ENCODE data around the gene HPSE.
"Not testable (repeated sequence)": the region's sequence is repeated elsewhere in the genome, so short reads cannot be mapped to it uniquely, and the experiment has no call there.

The HPSE gene

GRCh38 chr4:83282049-83282535, 52.6 kb downstream of the HPSE start:
- DNase-seq (ENCODE audit: low read depth, low spot score) = no peak
- TF ChIP-seq ZNF274 (IDR thresholded peaks at IDR 0.05; ENCODE audit: low read depth, low read length) (no peak), SUZ12 (IDR thresholded peaks at IDR 0.05; ENCODE audit: extremely low read depth, insufficient read depth, insufficient read length) (no peak), YY1 (IDR thresholded peaks at IDR 0.05; ENCODE audit: insufficient read depth, insufficient read length) (no peak)
- Histone ChIP-seq H3K36me3 (ENCODE audit: insufficient read depth, insufficient read length, low read length) (peaks cover 7% of the 10 kb centered on the region), H3K4me1 (ENCODE audit: insufficient read depth, insufficient read length) (no peaks in the 10 kb centered on the region), H3K4me3 (ENCODE audit: insufficient read length, low read depth) (no peak overlapping the region), H3K9ac (ENCODE audit: insufficient read length, low read depth) (no peak overlapping the region), H3K27me3 (ENCODE audit: insufficient read depth, insufficient read length) (no peaks in the 10 kb centered on the region), H3K9me3 (ENCODE audit: insufficient read depth, low read length) (no peaks in the 10 kb centered on the region)

- no peak for TF ChIP-seq SUZ12 (IDR thresholded peaks at IDR 0.05; ENCODE audit: extremely low read depth, insufficient read depth, insufficient read length)
- TF ChIP-seq YY1 (IDR thresholded peaks at IDR 0.05; ENCODE audit: insufficient read depth, insufficient read length) = no peak
- TF ChIP-seq ZNF274 (IDR thresholded peaks at IDR 0.05; ENCODE audit: low read depth, low read length) = no peak
- no peaks in the 10 kb centered on the region for H3K4me1 ChIP-seq (ENCODE audit: insufficient read depth, insufficient read length)
- peaks cover 8% of the 10 kb centered on the region for H3K36me3 ChIP-seq (ENCODE audit: insufficient read depth, insufficient read length, low read length)
- H3K27me3 ChIP-seq (ENCODE audit: insufficient read depth, insufficient read length) = no peaks in the 10 kb centered on the region
- no peaks in the 10 kb centered on the region for H3K9me3 ChIP-seq (ENCODE audit: insufficient read depth, low read length)
- H3K4me3 ChIP-seq (ENCODE audit: insufficient read length, low read depth) = no peak overlapping the region
- no peak overlapping the region for H3K9ac ChIP-seq (ENCODE audit: insufficient read length, low read depth)
- no peak for DNase-seq (ENCODE audit: low read depth, low spot score)
Measured at GRCh38 chr4:83281307-83281706, 53.3 kb downstream of the HPSE start.

- H3K9me3 ChIP-seq (ENCODE audit: insufficient read depth, low read length) = no peaks in the 10 kb centered on the region
- H3K9ac ChIP-seq (ENCODE audit: insufficient read length, low read depth) = no peak overlapping the region
- no peak for TF ChIP-seq SUZ12 (IDR thresholded peaks at IDR 0.05; ENCODE audit: extremely low read depth, insufficient read depth, insufficient read length)
- no peak for TF ChIP-seq YY1 (IDR thresholded peaks at IDR 0.05; ENCODE audit: insufficient read depth, insufficient read length)
- TF ChIP-seq ZNF274 (IDR thresholded peaks at IDR 0.05; ENCODE audit: low read depth, low read length) = no peak
- peaks cover 25% of the 10 kb centered on the region for H3K36me3 ChIP-seq (ENCODE audit: insufficient read depth, insufficient read length, low read length)
- no peak overlapping the region for H3K4me3 ChIP-seq (ENCODE audit: insufficient read length, low read depth)
- H3K27me3 ChIP-seq (ENCODE audit: insufficient read depth, insufficient read length) = no peaks in the 10 kb centered on the region
- no peaks in the 10 kb centered on the region for H3K4me1 ChIP-seq (ENCODE audit: insufficient read depth, insufficient read length)
- DNase-seq (ENCODE audit: low read depth, low spot score) = no peak
Measured at GRCh38 chr4:83276299-83277040, 58.2 kb downstream of the HPSE start.

DNA sequence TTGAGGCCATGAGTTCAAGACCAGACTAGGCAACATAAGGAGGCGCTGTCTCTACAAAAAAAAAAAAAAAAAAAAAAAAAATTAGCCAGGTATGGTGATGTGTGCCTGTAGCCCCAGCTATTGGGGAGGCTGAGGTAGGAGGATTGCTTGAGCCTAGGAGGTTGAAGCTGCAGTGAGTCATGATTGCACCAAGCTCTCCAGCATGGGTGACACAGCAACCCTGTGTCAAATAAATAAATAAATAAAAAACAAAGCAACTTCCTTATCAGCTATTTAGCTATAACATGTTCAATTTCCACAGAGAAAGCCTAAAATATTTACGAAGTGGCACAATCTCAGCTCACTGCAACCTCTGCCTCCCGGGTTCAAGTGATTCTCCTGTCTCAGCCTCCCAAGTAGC, 60.7 kb downstream of the HPSE start:
- H3K9me3 ChIP-seq (ENCODE audit: insufficient read depth, low read length); DNase-seq (ENCODE audit: low read depth, low spot score); H3K4me3 ChIP-seq (ENCODE audit: insufficient read length, low read depth); H3K27me3 ChIP-seq (ENCODE audit: insufficient read depth, insufficient read length); H3K4me1 ChIP-seq (ENCODE audit: insufficient read depth, insufficient read length); H3K9ac ChIP-seq (ENCODE audit: insufficient read length, low read depth): not testable (repeated sequence)
- peaks cover 35% of the 10 kb centered on the region for H3K36me3 ChIP-seq (ENCODE audit: insufficient read depth, insufficient read length, low read length)

DNA sequence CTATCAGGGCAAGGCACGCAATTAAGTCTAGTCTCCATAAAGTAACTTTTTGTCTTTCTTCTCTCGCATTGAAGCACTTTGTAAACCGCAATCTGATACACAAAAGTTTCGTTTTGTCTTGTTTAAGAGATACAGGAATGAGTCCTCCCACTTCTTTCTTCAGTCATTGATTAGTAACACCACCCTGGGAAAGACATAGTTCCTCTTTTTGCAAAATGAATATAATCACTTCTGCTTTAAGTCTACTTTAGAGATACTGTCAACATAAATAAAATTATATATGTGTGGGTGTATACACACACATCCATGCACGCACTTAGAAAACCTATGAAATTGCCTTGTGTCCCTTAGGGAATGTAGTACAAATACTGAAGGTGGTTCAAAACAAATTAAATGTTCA, 61.7 kb downstream of the HPSE start:
- TF ChIP-seq ZNF274 (IDR thresholded peaks at IDR 0.05; ENCODE audit: low read depth, low read length) = no peak
- no peak for TF ChIP-seq SUZ12 (IDR thresholded peaks at IDR 0.05; ENCODE audit: extremely low read depth, insufficient read depth, insufficient read length)
- TF ChIP-seq YY1 (IDR thresholded peaks at IDR 0.05; ENCODE audit: insufficient read depth, insufficient read length) = no peak
- H3K9me3 ChIP-seq (ENCODE audit: insufficient read depth, low read length) = no peaks in the 10 kb centered on the region
- peaks cover 39% of the 10 kb centered on the region for H3K36me3 ChIP-seq (ENCODE audit: insufficient read depth, insufficient read length, low read length)
- H3K4me3 ChIP-seq (ENCODE audit: insufficient read length, low read depth) = no peak overlapping the region
- no peaks in the 10 kb centered on the region for H3K4me1 ChIP-seq (ENCODE audit: insufficient read depth, insufficient read length)
- H3K9ac ChIP-seq (ENCODE audit: insufficient read length, low read depth) = no peak overlapping the region
- H3K27me3 ChIP-seq (ENCODE audit: insufficient read depth, insufficient read length) = no peaks in the 10 kb centered on the region
- DNase-seq (ENCODE audit: low read depth, low spot score) = no peak

DNA sequence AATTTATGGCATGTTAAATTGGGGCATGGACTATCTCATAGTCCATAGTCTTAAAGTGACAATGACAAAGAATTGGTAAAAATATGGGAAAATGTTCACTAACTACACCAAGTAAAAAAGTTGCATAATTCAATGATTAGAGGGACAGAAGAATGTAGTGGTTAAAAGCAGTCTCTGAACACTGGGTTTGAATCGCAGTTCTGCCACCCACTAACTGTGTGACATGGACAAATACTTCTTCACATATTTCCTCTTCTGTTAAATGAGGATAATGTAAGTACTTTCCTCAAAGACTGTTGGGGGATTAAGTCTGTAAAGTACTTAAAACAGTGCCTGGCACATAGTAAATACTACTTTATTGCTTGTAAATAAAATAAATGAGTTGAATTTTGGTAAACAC, 65.4 kb downstream of the HPSE start:
- H3K4me3 ChIP-seq (ENCODE audit: insufficient read length, low read depth) = no peak overlapping the region
- no peaks in the 10 kb centered on the region for H3K9me3 ChIP-seq (ENCODE audit: insufficient read depth, low read length)
- peaks cover 41% of the 10 kb centered on the region for H3K36me3 ChIP-seq (ENCODE audit: insufficient read depth, insufficient read length, low read length)
- no peaks in the 10 kb centered on the region for H3K27me3 ChIP-seq (ENCODE audit: insufficient read depth, insufficient read length)
- TF ChIP-seq ZNF274 (IDR thresholded peaks at IDR 0.05; ENCODE audit: low read depth, low read length) = no peak
- TF ChIP-seq YY1 (IDR thresholded peaks at IDR 0.05; ENCODE audit: insufficient read depth, insufficient read length) = no peak
- no peak for TF ChIP-seq SUZ12 (IDR thresholded peaks at IDR 0.05; ENCODE audit: extremely low read depth, insufficient read depth, insufficient read length)
- no peaks in the 10 kb centered on the region for H3K4me1 ChIP-seq (ENCODE audit: insufficient read depth, insufficient read length)
- H3K9ac ChIP-seq (ENCODE audit: insufficient read length, low read depth) = no peak overlapping the region
- DNase-seq (ENCODE audit: low read depth, low spot score) = no peak

- no peak for DNase-seq (ENCODE audit: low read depth, low spot score)
- Histone ChIP-seq H3K9me3 (ENCODE audit: insufficient read depth, low read length) (no peaks in the 10 kb centered on the region), H3K9ac (ENCODE audit: insufficient read length, low read depth) (no peak overlapping the region), H3K27me3 (ENCODE audit: insufficient read depth, insufficient read length) (no peaks in the 10 kb centered on the region), H3K4me3 (ENCODE audit: insufficient read length, low read depth) (no peak overlapping the region), H3K4me1 (ENCODE audit: insufficient read depth, insufficient read length) (no peaks in the 10 kb centered on the region), H3K36me3 (ENCODE audit: insufficient read depth, insufficient read length, low read length) (peaks cover 44% of the 10 kb centered on the region)
- TF ChIP-seq YY1 (IDR thresholded peaks at IDR 0.05; ENCODE audit: insufficient read depth, insufficient read length) = no peak
- TF ChIP-seq SUZ12 (IDR thresholded peaks at IDR 0.05; ENCODE audit: extremely low read depth, insufficient read depth, insufficient read length) = no peak
- no peak for TF ChIP-seq ZNF274 (IDR thresholded peaks at IDR 0.05; ENCODE audit: low read depth, low read length)
Measured at GRCh38 chr4:83268491-83268890, 66.2 kb downstream of the HPSE start.

Measured in NT2/D1 (cell line).